HTERT RPE-1 (cell line): ENCODE measurements around the gene REX1BD.

Experiments used
- in situ Hi-C: fragments of 300-500 bp; cut with MboI; formaldehyde crosslinking; loops from 4 replicates; pipeline ENCODE4 v1.14.3; 2020; ENCODE audit warnings: low sequenced_read_pairs

The REX1BD gene

GRCh38 chr19:18612772-18613588 is 24.4 kb downstream of the REX1BD start, which contains the start of gene TMEM59L:
Gene TMEM59L, plus strand, starts transcription at chr19:18612870. Its CDS starts 89 bp downstream, at chr19:18612959.
- in situ Hi-C loops, result no loop called here

DNA sequence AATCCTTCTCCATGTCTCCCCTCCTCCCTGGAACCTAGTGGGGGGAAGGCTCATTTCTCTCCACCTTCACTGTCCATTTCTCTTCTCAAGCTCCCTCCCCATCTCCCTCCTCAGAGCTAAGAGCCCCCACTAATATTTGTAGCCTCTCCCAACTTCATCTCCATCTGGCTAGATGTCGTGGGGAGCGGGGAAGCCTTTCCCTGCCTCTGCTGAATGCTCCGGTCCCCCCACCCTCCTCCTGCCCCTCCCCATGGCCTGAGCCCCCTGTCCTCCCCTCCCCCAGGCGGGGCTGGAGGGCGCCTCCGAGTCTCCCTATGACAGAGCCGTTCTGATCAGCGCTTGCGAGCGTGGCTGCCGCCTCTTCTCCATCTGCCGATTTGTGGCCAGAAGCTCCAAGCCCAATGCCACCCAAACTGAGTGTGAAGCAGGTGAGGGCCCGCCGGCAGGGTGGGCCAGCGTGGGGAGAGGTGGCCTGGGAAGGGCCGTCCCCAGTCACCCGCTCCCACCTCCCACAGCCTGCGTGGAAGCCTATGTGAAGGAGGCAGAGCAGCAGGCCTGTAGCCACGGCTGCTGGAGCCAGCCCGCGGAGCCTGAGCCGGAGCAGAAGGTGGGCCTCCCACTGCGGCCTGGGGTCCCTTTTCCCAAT is 25.1 kb downstream of the REX1BD start:
- in situ Hi-C loops, result no loop called here

DNA sequence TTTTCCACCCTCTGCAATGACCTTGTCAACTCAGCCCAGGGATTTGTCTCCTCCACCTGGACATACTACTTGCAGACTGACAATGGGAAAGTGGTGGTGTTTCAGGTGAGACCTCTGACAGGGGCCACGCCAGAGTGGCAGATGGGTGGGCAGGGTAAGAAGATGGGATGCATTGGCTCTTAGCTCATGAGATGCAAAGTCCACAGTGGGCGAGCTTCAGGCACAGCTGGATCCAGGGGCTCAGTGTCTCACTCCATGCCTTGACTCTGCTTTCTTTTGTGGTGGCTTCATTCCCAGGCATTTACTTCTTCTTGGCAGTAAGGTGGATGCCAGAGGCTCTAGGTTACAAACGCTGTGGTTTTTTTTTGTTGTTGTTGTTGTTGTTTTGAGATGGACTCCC is 27.4 kb downstream of the REX1BD start:
- in situ Hi-C loops, result no loop called here

DNA sequence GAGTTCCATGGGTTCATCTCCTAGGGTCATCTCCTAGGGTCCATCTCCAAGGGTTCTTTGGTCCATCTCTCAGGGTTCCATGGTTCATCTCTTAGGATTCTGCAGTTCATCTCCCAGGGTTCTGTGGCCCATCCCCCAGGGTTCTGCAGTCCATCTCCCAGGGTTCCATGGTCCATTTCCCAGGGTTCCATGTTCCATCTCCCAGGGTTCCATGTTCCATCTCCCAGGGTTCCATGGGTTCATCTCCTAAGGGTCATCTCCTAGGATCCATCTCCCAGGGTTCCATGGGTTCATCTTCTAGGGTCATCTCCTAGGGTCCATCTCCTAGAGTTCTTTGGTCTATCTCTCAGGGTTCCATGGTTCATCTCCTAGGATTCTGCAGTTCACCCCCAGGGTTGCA is 29.0 kb downstream of the REX1BD start:
- in situ Hi-C loops, result no loop called here

GRCh38 chr19:18618236-18618635 is 29.6 kb downstream of the REX1BD start:
- in situ Hi-C loops, result no loop called here

GRCh38 chr19:18620311-18620710 is 31.7 kb downstream of the REX1BD start:
- in situ Hi-C loops, result no loop called here

GRCh38 chr19:18620902-18621301 is 32.3 kb downstream of the REX1BD start:
- in situ Hi-C loops, result no loop called here

- in situ Hi-C loops, result no loop called here
Measured at GRCh38 chr19:18626906-18627305, 38.3 kb downstream of the REX1BD start.

GRCh38 chr19:18629166-18630088 is 40.8 kb downstream of the REX1BD start:
- in situ Hi-C loops, result no loop called here

DNA sequence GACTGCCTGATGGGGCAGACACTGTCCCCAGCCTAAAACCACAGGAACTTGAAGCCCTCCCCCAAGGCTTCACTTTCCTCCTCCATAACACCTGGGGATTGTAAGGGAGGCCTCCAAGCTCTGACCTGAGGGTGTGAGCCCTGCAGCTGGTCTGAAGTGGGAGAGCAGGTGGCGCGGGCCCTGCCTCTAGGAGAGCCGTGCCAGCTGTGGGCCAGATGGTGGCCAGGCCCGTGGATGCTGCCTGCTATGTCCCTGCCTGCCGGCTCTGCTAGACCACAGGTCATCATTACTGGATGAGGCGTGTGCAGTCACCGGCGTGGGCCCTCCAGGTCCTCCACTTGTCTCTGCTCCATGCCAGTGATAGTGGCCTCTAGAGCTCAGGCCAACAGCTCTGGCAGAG is 44.7 kb downstream of the REX1BD start:
- in situ Hi-C loops, result no loop called here

DNA sequence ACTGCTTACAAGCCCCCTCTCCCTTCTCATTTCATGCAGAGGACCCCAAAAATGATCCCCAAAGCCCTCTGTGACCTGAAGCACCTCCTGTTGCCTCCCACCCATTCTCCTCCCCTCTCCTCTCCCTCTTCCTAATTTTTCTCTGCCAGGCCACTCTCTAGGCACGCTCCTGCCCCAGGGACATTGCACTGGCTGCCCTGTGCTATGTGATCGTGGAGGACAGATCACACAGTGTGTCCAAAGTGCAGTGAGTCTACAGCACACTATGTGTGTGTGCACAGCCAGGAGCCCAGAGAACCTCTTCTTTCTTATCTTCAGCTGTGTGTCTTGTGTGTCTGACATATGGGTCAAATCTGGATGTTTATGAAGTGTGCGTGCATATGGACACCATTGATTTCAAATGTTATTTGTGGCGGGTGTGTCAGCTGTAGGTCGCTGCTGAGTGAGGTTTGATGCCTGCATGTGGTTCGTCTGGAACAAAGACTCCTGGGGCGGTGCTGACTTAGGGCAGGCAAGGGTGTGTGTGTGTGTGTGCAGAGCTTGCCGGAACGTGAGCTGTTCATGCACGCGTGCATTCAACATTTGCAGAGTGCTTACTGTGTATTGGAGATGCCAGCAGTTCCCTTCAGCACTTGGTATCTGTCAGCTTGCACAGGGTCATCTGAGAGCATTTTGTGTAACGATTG is 46.2 kb downstream of the REX1BD start:
- in situ Hi-C loops, result no loop called here

- in situ Hi-C loops, result no loop called here
Measured at GRCh38 chr19:18635831-18636182, 47.2 kb downstream of the REX1BD start.

- in situ Hi-C loops, result no loop called here
Measured at GRCh38 chr19:18636183-18636968, 47.8 kb downstream of the REX1BD start.

- in situ Hi-C loops, result no loop called here
Measured at GRCh38 chr19:18636969-18637629, 48.5 kb downstream of the REX1BD start, which contains the start of gene KLHL26. Gene KLHL26, plus strand, starts transcription at chr19:18637028. Its CDS starts 27 bp downstream, at chr19:18637055.

DNA sequence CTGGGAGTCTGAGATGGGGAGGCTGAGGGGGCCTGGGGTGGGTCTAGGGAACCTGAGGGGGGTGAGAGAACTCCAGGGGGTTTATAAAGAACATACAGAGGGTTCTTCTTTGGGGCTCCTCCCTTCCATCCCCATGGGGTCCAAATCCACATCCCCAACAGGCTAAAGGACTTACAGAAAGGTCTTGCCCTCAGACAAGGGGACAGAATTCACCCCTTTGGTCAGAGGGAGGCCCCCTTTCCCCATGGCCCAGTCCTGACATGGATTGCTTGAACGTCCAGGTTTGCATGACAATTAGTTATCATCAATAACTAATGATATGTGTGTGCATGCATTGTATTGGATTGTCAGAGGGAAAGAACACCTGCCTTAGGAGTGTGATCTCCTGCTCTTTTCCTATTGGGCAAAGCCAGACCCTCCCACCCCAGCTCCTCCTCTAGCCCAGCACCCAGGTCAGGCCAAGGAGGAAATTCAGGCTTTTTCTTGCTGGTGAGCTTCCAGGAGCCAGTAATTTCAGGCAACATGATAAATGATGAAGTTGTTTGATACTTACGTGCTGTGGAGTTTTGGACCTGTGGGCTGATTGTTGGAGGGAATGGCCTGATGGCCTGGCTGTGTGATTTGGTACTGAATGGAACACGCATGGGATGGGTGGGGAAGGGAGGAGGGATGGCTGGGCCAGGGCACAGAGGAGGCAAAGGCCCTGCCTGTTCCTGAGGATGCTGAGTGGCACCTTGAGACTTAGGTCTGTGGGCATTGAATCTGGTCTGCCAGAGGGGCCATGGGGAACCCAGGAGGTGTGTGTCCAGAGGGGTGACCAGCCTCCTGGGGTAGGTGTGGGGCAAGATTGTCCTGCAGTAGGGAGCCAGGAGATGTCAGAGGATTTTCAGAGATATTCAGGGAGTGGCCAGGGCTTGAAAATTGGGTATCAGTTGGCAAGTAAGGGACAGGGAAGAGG is 49.4 kb downstream of the REX1BD start:
- in situ Hi-C loops, result no loop called here

DNA sequence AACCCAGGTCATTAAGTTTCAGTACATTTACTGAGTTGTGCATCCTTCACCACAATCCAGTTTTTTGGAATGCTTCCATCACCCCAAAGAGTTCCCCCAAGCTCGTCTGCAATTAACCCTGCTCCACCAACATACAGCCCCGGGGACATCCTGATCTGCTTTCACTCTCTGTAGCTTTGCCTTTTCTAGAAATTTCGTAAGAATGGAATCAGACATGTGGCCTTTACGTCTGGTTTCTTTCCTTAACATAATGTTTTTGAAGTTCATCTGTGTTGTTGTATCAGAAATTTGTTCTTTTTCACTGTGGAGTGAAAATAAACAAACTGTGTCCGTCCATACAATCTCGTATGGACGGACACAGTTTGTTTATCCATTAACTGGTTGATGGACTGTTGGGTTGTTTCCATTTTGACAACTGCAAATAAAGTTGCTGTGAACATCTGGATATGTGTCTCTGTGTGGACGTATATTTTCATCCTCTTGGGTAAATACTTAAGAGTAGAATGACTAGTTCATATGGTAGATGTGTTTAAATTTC is 51.2 kb downstream of the REX1BD start:
- in situ Hi-C loops, result no loop called here
